ENCODE data around the gene ALDH1L2. TPM values are rescaled to one million over a fixed set of nuclear protein-coding genes. Genes with fewer than 3 reads are reported as not detected.
A peak's percentile ranks its signal among the peaks of the same experiment; 100 is the strongest.

Gene ALDH1L2
- total and polyA plus RNA-seq, 10 donors: 0.07 to 10.4 (median 3.2) TPM

- no peak for TF ChIP-seq CTCF (IDR thresholded peaks at IDR 0.05 in 8 of 11, conservative IDR thresholded peaks at IDR 0.05 in 3 of 11)
- TF ChIP-seq POLR2A (IDR thresholded peaks at IDR 0.05): no peak
- no peak for TF ChIP-seq POLR2AphosphoS5 (IDR thresholded peaks at IDR 0.05)
- H3K27me3 ChIP-seq (replicated peaks in 1 of 7): no peaks in the 10 kb centered on the region
- WGBS, 5 donors: 56 to 69% (median 58%) methylated on average over 3 of the region's 3 CpGs
- H3K27ac ChIP-seq: peak overlapping the region in 4 of 8 donors; percentile 14 to 55 (median 38)
- no peaks in the 10 kb centered on the region for H3K9me3 ChIP-seq
- no peak for DNase-seq
- H3K36me3 ChIP-seq: no peaks in the 10 kb centered on the region
- peaks cover 0 to 5% (median 0%) of the 10 kb centered on the region in 6 donors for H3K4me1 ChIP-seq
- intact Hi-C loops (cut with DNase I; ENCODE audit: low total_unique reads): no loop called here
- no peak overlapping the region for H3K4me3 ChIP-seq
These were observed 47.2 kb downstream of the ALDH1L2 start for GRCh38 chr12:105036937-105037649.

GRCh38 chr12:105033851-105034250 lies 50.4 kb downstream of the ALDH1L2 start:
- Histone ChIP-seq H3K27ac (no peak overlapping the region), H3K27me3 (replicated peaks in 1 of 7) (no peaks in the 10 kb centered on the region), H3K4me3 (no peak overlapping the region), H3K9me3 (no peaks in the 10 kb centered on the region), H3K4me1 (peaks cover 0 to 19% (median 1%) of the 10 kb centered on the region in 6 donors), H3K36me3 (no peaks in the 10 kb centered on the region)
- TF ChIP-seq POLR2AphosphoS5 (IDR thresholded peaks at IDR 0.05) (no peak), POLR2A (IDR thresholded peaks at IDR 0.05) (no peak), CTCF (IDR thresholded peaks at IDR 0.05 in 8 of 11, conservative IDR thresholded peaks at IDR 0.05 in 3 of 11) (no peak)
- no peak for DNase-seq
- WGBS, 5 donors: 63 to 74% (median 66%) methylated on average over 2 of the region's 2 CpGs
- intact Hi-C loops (cut with DNase I; ENCODE audit: low total_unique reads): no loop called here

GRCh38 chr12:105032703-105033357 lies 51.4 kb downstream of the ALDH1L2 start:
- TF ChIP-seq POLR2AphosphoS5 (IDR thresholded peaks at IDR 0.05) (no peak), POLR2A (IDR thresholded peaks at IDR 0.05) (no peak), CTCF (IDR thresholded peaks at IDR 0.05 in 8 of 11, conservative IDR thresholded peaks at IDR 0.05 in 3 of 11) (no peak)
- WGBS, 5 donors: 93 to 98% (median 94%) methylated on average over 4 of the region's 4 CpGs
- H3K27ac ChIP-seq: no peak overlapping the region
- DNase-seq: no peak
- no peak overlapping the region for H3K4me3 ChIP-seq
- H3K4me1 ChIP-seq: peaks cover 0 to 19% (median 1%) of the 10 kb centered on the region in 6 donors
- intact Hi-C loops (cut with DNase I; ENCODE audit: low total_unique reads): no loop called here
- H3K27me3 ChIP-seq (replicated peaks in 1 of 7): no peaks in the 10 kb centered on the region
- no peaks in the 10 kb centered on the region for H3K9me3 ChIP-seq
- H3K36me3 ChIP-seq: no peaks in the 10 kb centered on the region
